ENCODE results near the gene DISC1.
"Not testable (repeated sequence)": the region's sequence is repeated elsewhere in the genome, so short reads cannot be mapped to it uniquely, and the experiment has no call there.

Gene DISC1

DNA sequence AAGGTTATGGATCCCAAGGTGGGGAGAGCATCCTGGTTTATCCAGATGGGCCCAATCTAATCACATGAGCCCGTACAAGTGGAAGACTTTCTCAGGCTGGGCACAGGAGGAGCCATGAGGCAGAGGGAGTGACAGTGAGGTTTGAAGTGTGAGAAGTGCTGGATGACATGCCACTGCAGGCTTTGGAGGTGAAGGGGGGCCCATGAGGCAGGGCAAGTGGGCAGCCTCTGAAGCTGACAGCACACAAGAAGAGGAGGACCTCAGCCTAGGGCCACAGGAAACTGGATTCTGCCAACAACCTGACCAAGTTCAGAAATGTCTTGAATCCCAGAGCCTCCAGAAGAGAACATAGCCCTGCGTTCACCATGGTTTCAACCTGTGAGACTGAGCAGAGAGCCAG is 311.6 kb downstream of the DISC1 start:
- no peaks in the 10 kb centered on the region for H3K9me3 ChIP-seq (ENCODE audit: control insufficient read depth in 1 of 2, low read length in 2 of 2)
- peaks cover 0 to 6% of the 10 kb centered on the region in 2 donors for H3K4me1 ChIP-seq (ENCODE audit: control insufficient read depth in 1 of 2, insufficient read depth in 2 of 2, low read length in 2 of 2)
- H3K36me3 ChIP-seq (ENCODE audit: control insufficient read depth in 1 of 2, insufficient read depth in 2 of 2, low read length in 2 of 2), result no peaks in the 10 kb centered on the region
- H3K27ac ChIP-seq (ENCODE audit: low read depth, low read length), result no peak overlapping the region
- no peaks in the 10 kb centered on the region for H3K27me3 ChIP-seq (ENCODE audit: control insufficient read depth in 1 of 2, insufficient read depth in 2 of 2, low read length in 2 of 2)
- H3K4me3 ChIP-seq (ENCODE audit: low read depth in 1 of 2, low read length in 2 of 2), result no peak overlapping the region
- H3K9ac ChIP-seq (ENCODE audit: low read depth in 1 of 2, low read length in 2 of 2), result no peak overlapping the region

DNA sequence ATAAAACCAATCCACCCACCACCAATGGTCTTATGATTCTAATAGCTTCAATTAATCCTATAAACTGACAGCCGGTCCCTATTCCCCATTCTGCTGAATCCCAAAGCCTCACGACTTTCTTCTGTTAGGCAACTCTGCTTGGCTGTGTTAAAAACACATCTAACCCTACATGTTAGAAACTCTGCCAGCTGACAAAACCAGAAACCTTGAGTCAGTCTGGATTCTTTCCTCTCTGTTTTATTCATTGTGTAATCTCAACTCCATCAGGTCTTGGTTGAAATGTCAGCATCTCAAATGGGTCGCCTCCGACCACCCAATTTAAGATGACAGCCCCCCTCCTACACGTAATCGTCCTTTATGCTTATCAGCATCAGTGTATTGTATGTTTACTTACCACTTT is 312.1 kb downstream of the DISC1 start:
- no peaks in the 10 kb centered on the region for H3K9me3 ChIP-seq (ENCODE audit: control insufficient read depth in 1 of 2, low read length in 2 of 2)
- peaks cover 0 to 6% of the 10 kb centered on the region in 2 donors for H3K4me1 ChIP-seq (ENCODE audit: control insufficient read depth in 1 of 2, insufficient read depth in 2 of 2, low read length in 2 of 2)
- no peaks in the 10 kb centered on the region for H3K36me3 ChIP-seq (ENCODE audit: control insufficient read depth in 1 of 2, insufficient read depth in 2 of 2, low read length in 2 of 2)
- H3K27me3 ChIP-seq (ENCODE audit: control insufficient read depth in 1 of 2, insufficient read depth in 2 of 2, low read length in 2 of 2), result no peaks in the 10 kb centered on the region
- no peak overlapping the region for H3K9ac ChIP-seq (ENCODE audit: low read depth in 1 of 2, low read length in 2 of 2)
- H3K27ac ChIP-seq (ENCODE audit: low read depth, low read length), result no peak overlapping the region
- H3K4me3 ChIP-seq (ENCODE audit: low read depth in 1 of 2, low read length in 2 of 2), result no peak overlapping the region

DNA sequence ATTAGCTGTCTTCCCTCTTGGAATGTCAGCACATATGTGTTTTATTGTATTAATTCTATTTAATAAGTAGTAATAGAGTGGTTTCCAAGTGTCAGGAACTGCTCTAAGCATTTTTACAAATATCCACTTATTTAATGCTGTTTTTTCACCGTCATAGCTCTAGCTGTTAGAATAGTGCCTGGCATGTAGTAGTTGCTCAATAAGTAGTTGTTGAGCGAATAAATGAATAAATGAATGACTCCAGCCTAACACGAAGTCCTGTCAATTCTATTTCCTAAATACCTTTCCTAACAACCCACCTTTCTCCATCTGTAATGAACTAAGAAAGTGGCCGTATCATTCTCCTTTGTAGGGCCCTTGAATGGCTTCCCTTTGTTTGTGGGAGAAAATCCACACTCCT is 312.5 kb downstream of the DISC1 start:
- no peaks in the 10 kb centered on the region for H3K9me3 ChIP-seq (ENCODE audit: control insufficient read depth in 1 of 2, low read length in 2 of 2)
- H3K27me3 ChIP-seq (ENCODE audit: control insufficient read depth in 1 of 2, insufficient read depth in 2 of 2, low read length in 2 of 2), result no peaks in the 10 kb centered on the region
- H3K4me1 ChIP-seq (ENCODE audit: control insufficient read depth in 1 of 2, insufficient read depth in 2 of 2, low read length in 2 of 2), result peaks cover 0 to 6% of the 10 kb centered on the region in 2 donors
- no peak overlapping the region for H3K27ac ChIP-seq (ENCODE audit: low read depth, low read length)
- H3K9ac ChIP-seq (ENCODE audit: low read depth in 1 of 2, low read length in 2 of 2), result no peak overlapping the region
- no peaks in the 10 kb centered on the region for H3K36me3 ChIP-seq (ENCODE audit: control insufficient read depth in 1 of 2, insufficient read depth in 2 of 2, low read length in 2 of 2)
- no peak overlapping the region for H3K4me3 ChIP-seq (ENCODE audit: low read depth in 1 of 2, low read length in 2 of 2)

DNA sequence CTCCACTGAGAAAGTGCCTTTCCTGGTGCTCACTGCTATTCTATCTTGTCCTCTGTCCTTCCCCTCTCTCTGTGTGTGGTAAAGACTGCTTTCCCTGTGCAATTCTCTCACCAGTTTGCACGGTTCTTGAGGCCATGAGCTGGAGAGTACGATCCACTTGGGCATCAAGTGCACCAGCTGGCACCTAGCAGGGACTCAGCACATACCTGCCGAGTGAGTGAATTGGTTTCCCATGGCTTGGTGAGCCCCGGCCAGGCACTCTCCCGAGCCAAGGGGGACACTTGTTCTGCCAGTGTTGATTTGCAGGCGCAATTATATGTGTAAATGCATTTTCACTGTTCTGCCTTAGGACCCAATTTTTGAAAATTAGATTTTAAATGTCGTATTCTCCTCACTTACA is 313.5 kb downstream of the DISC1 start:
- Histone ChIP-seq H3K36me3 (ENCODE audit: control insufficient read depth in 1 of 2, insufficient read depth in 2 of 2, low read length in 2 of 2) (no peaks in the 10 kb centered on the region), H3K4me3 (ENCODE audit: low read depth in 1 of 2, low read length in 2 of 2) (no peak overlapping the region), H3K27ac (ENCODE audit: low read depth, low read length) (no peak overlapping the region), H3K9me3 (ENCODE audit: control insufficient read depth in 1 of 2, low read length in 2 of 2) (no peaks in the 10 kb centered on the region), H3K27me3 (ENCODE audit: control insufficient read depth in 1 of 2, insufficient read depth in 2 of 2, low read length in 2 of 2) (no peaks in the 10 kb centered on the region), H3K4me1 (ENCODE audit: control insufficient read depth in 1 of 2, insufficient read depth in 2 of 2, low read length in 2 of 2) (no peaks in the 10 kb centered on the region), H3K9ac (ENCODE audit: low read depth in 1 of 2, low read length in 2 of 2) (no peak overlapping the region)

DNA sequence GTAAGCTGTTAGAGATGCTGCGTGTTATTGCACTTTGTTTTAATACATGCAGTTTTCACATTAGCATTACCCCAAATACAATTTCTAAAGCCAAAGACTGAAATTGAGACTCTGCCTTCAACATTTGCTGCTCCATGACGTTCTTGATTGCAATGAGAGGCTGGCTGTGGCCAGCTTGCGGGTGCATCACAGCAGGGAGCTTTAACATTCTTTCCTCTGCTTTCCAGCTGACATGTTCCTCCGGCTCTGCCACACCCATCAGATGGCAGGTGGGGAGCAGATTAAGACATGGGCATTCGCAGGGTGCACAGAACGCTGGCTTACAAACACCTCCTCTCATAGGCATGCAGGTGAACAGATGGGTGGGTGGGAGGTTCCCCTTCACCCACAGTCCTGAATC is 314.1 kb downstream of the DISC1 start:
- no peak overlapping the region for H3K4me3 ChIP-seq (ENCODE audit: low read depth in 1 of 2, low read length in 2 of 2)

DNA sequence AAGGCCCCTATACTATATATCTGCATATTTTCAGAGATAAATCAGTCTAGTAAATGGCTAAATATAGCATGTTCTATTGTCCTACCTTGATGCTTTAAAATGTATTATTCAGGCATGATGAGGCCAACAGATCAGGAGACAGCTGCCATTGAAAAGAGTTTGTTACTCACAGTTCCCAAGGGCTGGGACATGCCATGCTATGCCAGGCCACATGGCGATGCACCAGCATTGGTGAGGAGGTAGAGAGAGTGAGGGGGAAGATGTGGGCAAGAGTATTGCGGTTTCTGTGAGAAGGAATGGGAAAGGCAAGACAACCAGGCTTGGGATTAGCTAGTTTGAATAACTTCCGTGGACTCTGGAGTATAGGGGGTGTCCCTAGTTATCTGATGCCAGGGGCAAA is 316.5 kb downstream of the DISC1 start:
- H3K4me1 ChIP-seq (ENCODE audit: control insufficient read depth in 1 of 2, insufficient read depth in 2 of 2, low read length in 2 of 2), result no peaks in the 10 kb centered on the region
- no peak overlapping the region for H3K4me3 ChIP-seq (ENCODE audit: low read depth in 1 of 2, low read length in 2 of 2)
- H3K36me3 ChIP-seq (ENCODE audit: control insufficient read depth in 1 of 2, insufficient read depth in 2 of 2, low read length in 2 of 2), result no peaks in the 10 kb centered on the region
- no peaks in the 10 kb centered on the region for H3K9me3 ChIP-seq (ENCODE audit: control insufficient read depth in 1 of 2, low read length in 2 of 2)
- H3K9ac ChIP-seq (ENCODE audit: low read depth in 1 of 2, low read length in 2 of 2), result no peak overlapping the region
- no peaks in the 10 kb centered on the region for H3K27me3 ChIP-seq (ENCODE audit: control insufficient read depth in 1 of 2, insufficient read depth in 2 of 2, low read length in 2 of 2)
- no peak overlapping the region for H3K27ac ChIP-seq (ENCODE audit: low read depth, low read length)

More for the DNA sequence above, 314.1 kb downstream of the DISC1 start:
- Histone ChIP-seq H3K9me3 (ENCODE audit: control insufficient read depth in 1 of 2, low read length in 2 of 2) (no peaks in the 10 kb centered on the region), H3K4me1 (ENCODE audit: control insufficient read depth in 1 of 2, insufficient read depth in 2 of 2, low read length in 2 of 2) (no peaks in the 10 kb centered on the region), H3K27ac (ENCODE audit: low read depth, low read length) (no peak overlapping the region), H3K36me3 (ENCODE audit: control insufficient read depth in 1 of 2, insufficient read depth in 2 of 2, low read length in 2 of 2) (no peaks in the 10 kb centered on the region), H3K9ac (ENCODE audit: low read depth in 1 of 2, low read length in 2 of 2) (no peak overlapping the region), H3K27me3 (ENCODE audit: control insufficient read depth in 1 of 2, insufficient read depth in 2 of 2, low read length in 2 of 2) (no peaks in the 10 kb centered on the region)

DNA sequence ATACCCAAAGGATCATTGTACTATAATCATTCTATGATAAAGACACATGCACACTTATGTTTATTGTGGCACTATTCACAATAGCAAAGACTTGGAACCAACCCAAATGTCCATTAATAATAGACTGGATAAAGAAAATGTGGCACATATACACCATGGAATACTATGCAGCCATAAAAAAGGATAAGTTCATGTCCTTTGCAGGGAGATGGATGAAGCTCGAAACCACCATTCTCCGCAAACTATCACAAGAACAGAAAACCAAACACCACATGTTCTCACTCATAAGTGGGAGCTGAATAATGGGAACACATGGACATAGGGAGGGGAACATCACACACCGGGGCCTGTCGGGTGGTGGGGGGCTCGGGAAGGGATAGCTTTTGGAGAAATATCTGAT is 321.5 kb downstream of the DISC1 start:
- H3K27ac ChIP-seq (ENCODE audit: low read depth, low read length); H3K36me3 ChIP-seq (ENCODE audit: control insufficient read depth in 1 of 2, insufficient read depth in 2 of 2, low read length in 2 of 2); H3K9ac ChIP-seq (ENCODE audit: low read depth in 1 of 2, low read length in 2 of 2); H3K4me1 ChIP-seq (ENCODE audit: control insufficient read depth in 1 of 2, insufficient read depth in 2 of 2, low read length in 2 of 2); H3K4me3 ChIP-seq (ENCODE audit: low read depth in 1 of 2, low read length in 2 of 2); H3K27me3 ChIP-seq (ENCODE audit: control insufficient read depth in 1 of 2, insufficient read depth in 2 of 2, low read length in 2 of 2); H3K9me3 ChIP-seq (ENCODE audit: control insufficient read depth in 1 of 2, low read length in 2 of 2): not testable (repeated sequence)

DNA sequence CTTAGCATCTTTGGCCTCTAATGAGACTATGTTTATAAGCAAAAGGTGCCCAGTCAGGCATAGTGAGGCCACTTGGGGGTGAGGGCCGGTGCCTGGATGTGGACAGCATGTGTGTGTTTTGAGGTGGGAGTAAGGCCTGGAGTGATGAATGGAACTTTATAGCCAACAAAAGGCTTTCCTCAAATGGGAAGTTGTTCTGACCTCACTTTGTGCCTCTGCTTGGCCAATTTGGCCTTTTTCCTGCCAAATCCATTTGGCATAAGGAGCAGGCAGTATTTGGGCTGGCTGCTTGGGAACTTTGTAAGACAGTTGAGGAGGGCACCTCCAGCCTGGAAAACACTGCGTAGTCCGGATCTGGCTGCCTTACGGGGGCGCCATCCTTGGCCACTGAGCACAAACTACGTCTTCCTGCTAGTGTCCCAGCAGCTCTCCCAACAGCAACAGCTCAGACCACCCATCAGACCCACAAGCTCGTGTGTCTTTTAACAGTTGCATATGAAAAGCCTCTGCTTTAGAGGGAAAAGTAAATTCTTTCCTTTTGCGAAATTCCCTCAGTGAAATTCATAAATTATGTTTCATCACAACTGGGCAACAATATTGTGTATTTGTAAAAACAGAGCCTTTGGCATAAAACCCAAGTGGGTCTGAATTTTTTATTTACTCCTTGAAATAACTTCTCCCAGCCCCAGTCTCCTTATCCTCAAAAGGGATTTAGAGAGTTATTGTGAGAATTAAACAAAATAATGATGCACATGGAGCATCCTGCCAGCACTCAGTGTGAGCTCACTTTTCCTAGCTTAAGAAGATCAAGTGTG is 322.9 kb downstream of the DISC1 start:
- no peak overlapping the region for H3K9ac ChIP-seq (ENCODE audit: low read depth in 1 of 2, low read length in 2 of 2)
- no peaks in the 10 kb centered on the region for H3K36me3 ChIP-seq (ENCODE audit: control insufficient read depth in 1 of 2, insufficient read depth in 2 of 2, low read length in 2 of 2)
- H3K4me3 ChIP-seq (ENCODE audit: low read depth in 1 of 2, low read length in 2 of 2), result no peak overlapping the region
- H3K27me3 ChIP-seq (ENCODE audit: control insufficient read depth in 1 of 2, insufficient read depth in 2 of 2, low read length in 2 of 2), result no peaks in the 10 kb centered on the region
- H3K9me3 ChIP-seq (ENCODE audit: control insufficient read depth in 1 of 2, low read length in 2 of 2), result no peaks in the 10 kb centered on the region
- no peak overlapping the region for H3K27ac ChIP-seq (ENCODE audit: low read depth, low read length)
- H3K4me1 ChIP-seq (ENCODE audit: control insufficient read depth in 1 of 2, insufficient read depth in 2 of 2, low read length in 2 of 2), result no peaks in the 10 kb centered on the region

DNA sequence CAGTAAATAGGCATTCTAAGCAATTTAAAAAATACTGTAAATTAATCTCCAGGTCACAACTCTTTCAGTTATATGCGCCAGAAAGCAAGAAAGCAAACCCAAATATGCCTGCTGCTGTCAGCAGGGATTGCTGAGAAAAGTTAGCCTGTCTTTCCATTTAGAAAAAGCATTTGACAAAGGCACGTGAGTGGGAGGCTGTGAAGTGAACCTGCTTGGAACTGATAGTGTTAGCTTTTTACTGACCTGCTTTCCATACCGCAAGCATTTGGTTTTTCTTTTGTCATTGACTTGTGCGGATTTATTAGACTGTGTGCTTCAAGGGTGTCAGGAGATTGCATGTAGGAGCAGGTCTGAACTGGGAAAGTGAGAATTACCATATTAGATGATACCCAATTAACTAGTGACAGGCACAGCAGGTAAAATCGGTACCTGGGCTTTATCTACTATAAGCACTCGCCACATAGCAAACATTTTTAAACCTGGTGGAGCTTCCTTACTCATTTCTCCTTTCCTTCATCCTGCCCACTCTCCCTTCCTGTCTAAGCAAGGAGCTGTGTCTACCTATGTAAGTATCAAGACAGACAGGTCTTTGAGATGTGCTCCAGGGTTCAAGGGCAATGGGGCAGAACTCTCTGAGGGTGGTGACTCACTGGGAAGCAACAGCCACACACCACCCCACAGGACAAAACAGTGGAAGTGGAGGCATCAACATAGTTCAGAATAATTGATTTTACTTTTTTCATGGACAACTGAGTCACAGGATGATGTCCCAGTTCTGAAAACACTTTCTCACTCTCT is 323.9 kb downstream of the DISC1 start:
- no peaks in the 10 kb centered on the region for H3K4me1 ChIP-seq (ENCODE audit: control insufficient read depth in 1 of 2, insufficient read depth in 2 of 2, low read length in 2 of 2)
- H3K27ac ChIP-seq (ENCODE audit: low read depth, low read length), result no peak overlapping the region
- no peaks in the 10 kb centered on the region for H3K36me3 ChIP-seq (ENCODE audit: control insufficient read depth in 1 of 2, insufficient read depth in 2 of 2, low read length in 2 of 2)
- H3K9ac ChIP-seq (ENCODE audit: low read depth in 1 of 2, low read length in 2 of 2), result no peak overlapping the region
- H3K27me3 ChIP-seq (ENCODE audit: control insufficient read depth in 1 of 2, insufficient read depth in 2 of 2, low read length in 2 of 2), result no peaks in the 10 kb centered on the region
- H3K9me3 ChIP-seq (ENCODE audit: control insufficient read depth in 1 of 2, low read length in 2 of 2), result no peaks in the 10 kb centered on the region
- H3K4me3 ChIP-seq (ENCODE audit: low read depth in 1 of 2, low read length in 2 of 2), result no peak overlapping the region

DNA sequence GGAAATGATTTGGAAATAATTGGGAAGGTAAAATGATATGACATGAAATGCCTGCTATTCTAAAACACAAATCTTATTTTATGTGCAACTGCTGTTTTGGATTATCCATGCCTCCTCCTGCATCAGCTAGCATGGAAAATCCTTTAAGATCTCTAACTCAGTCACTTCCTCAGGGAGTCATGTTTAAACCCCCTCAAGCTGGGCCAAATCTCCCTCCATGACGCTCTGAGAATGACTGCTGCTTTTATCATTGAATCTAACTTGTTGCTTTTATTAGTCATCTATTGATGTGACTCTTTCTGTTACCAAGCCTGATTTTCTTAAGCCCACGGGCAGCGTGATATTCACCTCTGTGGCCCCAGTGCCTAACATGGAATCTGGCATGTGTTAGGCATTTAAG is 324.8 kb downstream of the DISC1 start:
- no peaks in the 10 kb centered on the region for H3K4me1 ChIP-seq (ENCODE audit: control insufficient read depth in 1 of 2, insufficient read depth in 2 of 2, low read length in 2 of 2)
- H3K36me3 ChIP-seq (ENCODE audit: control insufficient read depth in 1 of 2, insufficient read depth in 2 of 2, low read length in 2 of 2), result no peaks in the 10 kb centered on the region
- no peak overlapping the region for H3K27ac ChIP-seq (ENCODE audit: low read depth, low read length)
- no peaks in the 10 kb centered on the region for H3K9me3 ChIP-seq (ENCODE audit: control insufficient read depth in 1 of 2, low read length in 2 of 2)
- H3K4me3 ChIP-seq (ENCODE audit: low read depth in 1 of 2, low read length in 2 of 2), result no peak overlapping the region
- no peaks in the 10 kb centered on the region for H3K27me3 ChIP-seq (ENCODE audit: control insufficient read depth in 1 of 2, insufficient read depth in 2 of 2, low read length in 2 of 2)
- no peak overlapping the region for H3K9ac ChIP-seq (ENCODE audit: low read depth in 1 of 2, low read length in 2 of 2)
